ENCODE measurements around the gene NTRK3.

Gene NTRK3

GRCh38 chr15:87947560-87947959 lies 309.0 kb downstream of the NTRK3 start:
- DNase-seq (ENCODE audit: low read depth in 3 of 3, low spot score in 1 of 3) = no peak

- no peak for DNase-seq (ENCODE audit: low read depth in 3 of 3, low spot score in 1 of 3)
Observed at GRCh38 chr15:87945246-87945645, 311.3 kb downstream of the NTRK3 start.

GRCh38 chr15:87944691-87945090 lies 311.8 kb downstream of the NTRK3 start:
- DNase-seq (ENCODE audit: low read depth in 3 of 3, low spot score in 1 of 3) = no peak

DNA sequence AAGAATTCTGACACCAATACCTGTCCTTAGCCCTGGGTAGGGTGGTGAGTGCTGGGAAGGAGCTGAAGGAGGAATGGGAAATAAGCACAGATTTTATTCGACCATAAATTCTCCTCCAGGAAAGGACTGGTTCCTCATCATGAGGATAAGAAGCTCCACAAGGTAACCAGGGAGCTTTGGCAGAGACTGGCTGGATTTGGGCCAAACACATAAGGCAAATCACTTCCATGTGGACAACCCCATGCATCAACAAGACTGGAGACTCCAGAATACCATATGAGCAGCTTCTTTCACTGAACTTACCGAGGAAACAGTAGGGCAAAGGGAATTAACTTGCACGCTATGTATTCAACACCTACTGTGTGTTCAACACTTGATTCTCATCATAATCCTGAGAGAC lies 312.5 kb downstream of the NTRK3 start:
- no peak for DNase-seq (ENCODE audit: low read depth in 3 of 3, low spot score in 1 of 3)

DNA sequence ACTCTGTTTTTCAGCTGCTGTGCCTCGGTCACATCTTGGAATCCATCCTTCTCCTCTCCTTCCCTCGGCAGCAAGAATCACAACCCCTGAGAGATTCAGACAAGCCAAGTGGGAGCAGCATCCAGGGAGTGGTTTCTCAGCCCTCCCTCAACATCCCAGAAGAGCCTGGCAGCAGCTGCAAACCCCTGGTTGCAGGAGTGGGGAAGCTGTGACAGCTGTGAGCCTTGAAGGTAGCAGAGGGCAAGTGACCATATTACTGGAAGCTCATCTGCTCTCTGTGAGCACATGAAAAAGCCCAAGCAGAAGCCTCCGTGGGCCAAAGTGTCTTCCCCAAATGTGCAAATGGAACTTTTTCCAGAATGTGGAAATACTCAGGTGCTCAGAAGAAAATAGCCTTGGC lies 312.9 kb downstream of the NTRK3 start:
- DNase-seq (ENCODE audit: low read depth in 3 of 3, low spot score in 1 of 3) = no peak

- DNase-seq (ENCODE audit: low read depth in 3 of 3, low spot score in 1 of 3) = no peak
Observed at GRCh38 chr15:87942316-87942715, 314.2 kb downstream of the NTRK3 start.

- DNase-seq (ENCODE audit: low read depth in 3 of 3, low spot score in 1 of 3) = no peak
Observed at GRCh38 chr15:87941606-87942005, 314.9 kb downstream of the NTRK3 start.

GRCh38 chr15:87940768-87941167 lies 315.8 kb downstream of the NTRK3 start:
- DNase-seq (ENCODE audit: low read depth in 3 of 3, low spot score in 1 of 3) = no peak

- DNase-seq (ENCODE audit: low read depth in 3 of 3, low spot score in 1 of 3) = no peak
Observed at GRCh38 chr15:87939848-87940457, 316.6 kb downstream of the NTRK3 start.

- no peak for DNase-seq (ENCODE audit: low read depth in 3 of 3, low spot score in 1 of 3)
Observed at GRCh38 chr15:87938031-87938430, 318.5 kb downstream of the NTRK3 start.

DNA sequence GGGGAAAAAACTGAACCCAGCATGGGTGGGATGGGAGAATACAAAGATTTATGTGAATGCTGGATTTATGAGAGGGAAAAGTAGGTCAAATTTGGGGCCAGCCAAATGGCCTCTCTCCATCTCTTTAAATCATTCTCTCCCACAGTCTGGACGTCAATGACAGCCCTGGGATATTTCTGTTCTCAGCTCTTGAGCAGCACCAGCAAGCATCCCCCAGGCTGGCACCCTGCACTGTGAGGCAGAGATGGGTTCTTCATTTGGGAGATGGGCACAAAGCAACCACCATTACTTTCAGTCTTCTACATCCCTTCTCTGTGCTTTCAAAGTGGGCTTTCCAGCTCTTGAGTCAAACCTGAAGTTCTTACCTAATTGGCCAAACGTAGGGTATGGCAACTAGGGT lies 321.0 kb downstream of the NTRK3 start:
- DNase-seq (ENCODE audit: low read depth in 3 of 3, low spot score in 1 of 3) = no peak

- DNase-seq (ENCODE audit: low read depth in 3 of 3, low spot score in 1 of 3) = no peak
Observed at GRCh38 chr15:87931584-87931983, 325.0 kb downstream of the NTRK3 start.

DNA sequence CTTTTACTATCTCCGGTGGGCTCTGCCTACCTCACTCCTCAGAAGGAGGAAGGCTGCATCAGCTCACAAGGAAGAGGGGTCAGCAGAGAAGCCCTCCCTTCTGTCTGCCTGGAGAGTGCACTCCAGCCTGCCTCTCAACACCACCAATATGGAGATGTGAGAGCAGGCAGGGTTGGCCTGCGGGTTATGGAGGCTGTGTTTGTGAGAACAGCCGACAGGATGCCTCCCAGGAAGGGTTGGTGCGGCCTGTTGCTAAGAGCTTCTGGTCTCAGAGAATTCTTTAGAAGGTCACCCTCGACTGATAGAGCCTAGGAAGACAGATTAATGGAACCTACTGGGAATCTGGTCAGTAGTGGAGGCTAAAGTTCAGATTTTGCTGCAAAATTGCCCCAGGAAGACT lies 326.1 kb downstream of the NTRK3 start:
- no peak for DNase-seq (ENCODE audit: low read depth in 3 of 3, low spot score in 1 of 3)

DNA sequence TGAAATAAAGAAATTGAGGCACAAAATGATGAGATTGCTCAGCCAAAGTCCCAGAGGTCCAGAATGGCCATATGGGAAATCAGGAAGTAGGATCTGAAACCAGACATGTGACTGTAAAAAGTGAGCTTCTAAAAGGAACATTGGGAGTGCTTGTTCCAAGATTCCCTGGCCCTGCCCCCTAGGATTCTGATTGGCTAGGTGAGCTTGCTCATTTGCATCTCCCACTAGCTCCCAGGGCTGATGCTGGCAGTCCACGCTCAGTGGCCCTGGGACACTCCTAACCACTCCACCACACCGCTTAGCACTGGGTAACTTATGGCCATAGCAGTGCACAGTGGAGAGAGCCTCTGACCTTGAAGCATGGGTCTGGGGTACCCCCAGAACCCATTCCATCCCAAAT lies 326.7 kb downstream of the NTRK3 start:
- DNase-seq (ENCODE audit: low read depth in 3 of 3, low spot score in 1 of 3) = no peak

DNA sequence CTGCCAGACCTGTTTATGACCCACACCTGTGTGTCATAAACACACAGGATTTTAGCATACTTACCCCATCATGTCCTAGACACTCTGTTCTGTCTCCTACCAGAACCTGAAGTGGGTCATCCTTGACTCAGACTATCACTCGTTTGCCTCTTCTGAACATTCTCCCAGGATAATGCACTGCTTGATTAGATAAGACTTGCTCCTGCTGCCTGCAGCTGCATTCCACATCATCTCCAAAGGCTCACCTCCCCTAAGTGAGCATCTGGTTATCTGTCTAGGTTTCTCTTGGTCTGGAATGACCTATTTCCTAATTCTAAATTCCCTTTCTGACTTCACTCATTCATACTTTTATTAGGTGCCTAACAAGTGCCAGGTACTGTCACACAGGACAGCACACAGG lies 332.1 kb downstream of the NTRK3 start:
- DNase-seq (ENCODE audit: low read depth in 3 of 3, low spot score in 1 of 3) = no peak

DNA sequence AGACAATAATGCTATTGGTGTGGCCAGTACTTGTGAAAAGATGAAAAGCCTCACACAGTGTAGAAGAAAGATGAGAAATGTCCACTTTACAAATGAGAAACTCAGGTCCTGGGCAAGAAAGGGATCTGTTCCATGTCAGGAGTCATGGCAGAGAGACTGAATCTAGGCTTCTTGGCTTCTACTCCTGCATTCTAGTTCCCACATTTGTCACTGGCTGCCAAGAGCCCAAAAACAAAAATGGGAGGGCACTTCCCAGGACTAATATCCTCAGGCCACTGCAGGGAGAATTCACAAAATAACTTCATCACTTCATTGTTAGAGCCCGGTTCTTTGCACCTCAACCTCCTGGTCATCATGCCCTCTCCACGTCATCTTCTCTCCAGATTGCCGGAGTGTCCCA lies 337.5 kb downstream of the NTRK3 start:
- no peak for DNase-seq (ENCODE audit: low read depth in 3 of 3, low spot score in 1 of 3)

DNA sequence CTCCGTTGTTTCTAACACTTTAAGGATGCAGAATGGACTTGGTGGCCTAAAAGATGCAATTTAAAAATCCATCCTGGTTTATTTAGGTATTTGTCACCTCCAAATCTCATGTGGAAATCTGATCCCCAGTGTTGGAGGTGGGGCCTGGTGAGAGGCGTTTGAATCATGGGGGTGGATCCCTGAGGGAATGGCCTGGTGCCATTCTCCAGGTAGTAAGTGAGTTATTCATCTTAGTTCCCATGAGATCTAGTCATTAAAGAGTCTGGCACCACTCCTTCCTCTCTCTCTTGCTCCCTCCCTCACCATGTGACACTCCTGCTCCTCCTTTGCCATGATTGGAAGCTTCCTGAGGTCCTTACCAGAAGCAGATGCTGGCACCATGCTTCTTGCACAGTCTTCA lies 339.1 kb downstream of the NTRK3 start:
- no peak for DNase-seq (ENCODE audit: low read depth in 3 of 3, low spot score in 1 of 3)

DNA sequence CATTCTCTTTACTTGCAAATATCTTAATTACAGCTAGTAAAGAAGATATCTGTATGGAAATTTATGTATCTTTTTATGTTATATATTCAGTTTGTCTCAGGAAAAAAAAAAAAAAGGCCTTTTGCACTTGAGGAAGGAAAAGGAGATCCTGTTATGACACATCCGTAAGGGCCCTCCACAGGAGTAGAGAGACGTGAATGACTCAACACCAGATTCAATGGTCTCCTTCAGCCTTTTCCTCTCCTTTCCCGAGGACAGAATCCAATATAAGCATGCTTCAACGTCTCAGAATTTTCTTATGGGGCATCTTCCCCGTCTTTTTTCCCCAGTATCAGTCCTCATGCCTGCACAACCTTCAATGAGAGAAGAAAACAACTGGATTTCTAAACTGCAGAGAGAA lies 340.3 kb downstream of the NTRK3 start:
- no peak for DNase-seq (ENCODE audit: low read depth in 3 of 3, low spot score in 1 of 3)

- DNase-seq (ENCODE audit: low read depth in 3 of 3, low spot score in 1 of 3) = no peak
Observed at GRCh38 chr15:87910301-87910700, 346.2 kb downstream of the NTRK3 start.

- DNase-seq (ENCODE audit: low read depth in 3 of 3, low spot score in 1 of 3) = no peak
Observed at GRCh38 chr15:87907676-87908446, 348.7 kb downstream of the NTRK3 start.

DNA sequence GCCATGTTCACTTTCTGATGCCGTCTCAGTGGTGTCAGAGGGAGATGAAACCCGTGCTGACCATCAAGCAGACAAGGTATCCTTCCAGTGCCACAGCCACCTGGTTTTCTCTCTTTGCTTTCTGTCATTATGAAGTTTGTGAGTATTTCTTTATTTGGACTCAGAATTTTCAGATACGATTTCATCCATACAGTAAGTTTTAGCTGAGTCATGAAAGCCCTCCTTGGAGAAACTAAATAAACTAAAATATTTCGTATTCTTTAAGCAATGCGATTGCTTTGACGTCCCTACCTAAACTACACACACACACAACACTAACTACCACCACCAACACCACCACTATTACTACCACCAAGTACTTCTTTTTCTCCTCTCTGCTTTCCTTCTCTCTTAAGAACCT lies 350.1 kb downstream of the NTRK3 start:
- no peak for DNase-seq (ENCODE audit: low read depth in 3 of 3, low spot score in 1 of 3)

- no peak for DNase-seq (ENCODE audit: low read depth in 3 of 3, low spot score in 1 of 3)
Observed at GRCh38 chr15:87902772-87903426, 353.6 kb downstream of the NTRK3 start.
